Measurements from ENCODE around the gene FGF18.

The FGF18 gene

GRCh38 chr5:171432076-171432475, 12.6 kb downstream of the FGF18 start:
- H3K4me1 ChIP-seq (ENCODE audit: control insufficient read depth, insufficient read depth, low read depth, low read length) = peaks cover 2% of the 10 kb centered on the region
- DNase-seq = no peak
- no peak overlapping the region for H4K91ac ChIP-seq (ENCODE audit: low read length)
- H3K36me3 ChIP-seq (ENCODE audit: control insufficient read depth in 1 of 2, insufficient read depth in 2 of 2, low read depth in 1 of 2, low read length in 2 of 2) = peaks cover 0 to 6% of the 10 kb centered on the region in 2 experiments
- 98% methylated on average over 5 of the region's 8 CpGs for WGBS
- no peak overlapping the region for H2BK5ac ChIP-seq (ENCODE audit: low read depth, low read length, poor library complexity, severe bottlenecking)
- no peak overlapping the region for H2AFZ ChIP-seq (ENCODE audit: low read depth, low read length)
- no peak overlapping the region for H3K9ac ChIP-seq (ENCODE audit: low read length)
- H3K27me3 ChIP-seq (ENCODE audit: control insufficient read depth in 1 of 2, insufficient read depth in 1 of 2, low read length in 2 of 2) = no peaks in the 10 kb centered on the region
- H2BK120ac ChIP-seq (ENCODE audit: low read depth, low read length) = no peak overlapping the region
- no peak overlapping the region for H3K14ac ChIP-seq (ENCODE audit: low read length in 2 of 2)
- no peak overlapping the region for H2AK5ac ChIP-seq (ENCODE audit: low read length, severe bottlenecking)
- H3K18ac ChIP-seq (ENCODE audit: low read depth in 1 of 2, low read length in 2 of 2) = no peak overlapping the region
- no peak overlapping the region for H3K27ac ChIP-seq (ENCODE audit: low read length, poor library complexity, severe bottlenecking)
- H2BK12ac ChIP-seq (ENCODE audit: low read length in 2 of 2) = no peak overlapping the region
- no peaks in the 10 kb centered on the region for H3K79me1 ChIP-seq (replicated peaks; ENCODE audit: low read length, poor library complexity, severe bottlenecking)
- H3K4me2 ChIP-seq (ENCODE audit: low read length, poor library complexity, severe bottlenecking) = no peak overlapping the region
- H3K4me3 ChIP-seq (ENCODE audit: insufficient read depth in 1 of 2, low read depth in 1 of 2, low read length in 2 of 2) = no peak overlapping the region
- H4K8ac ChIP-seq (ENCODE audit: low read length) = no peak overlapping the region
- H3K9me3 ChIP-seq (ENCODE audit: control insufficient read depth, low read length) = no peaks in the 10 kb centered on the region
- no peak overlapping the region for H2BK15ac ChIP-seq (ENCODE audit: low read depth, poor library complexity, severe bottlenecking)
- no peak overlapping the region for H3K23ac ChIP-seq (ENCODE audit: low read length in 2 of 2)
- no peak overlapping the region for H3K4ac ChIP-seq (ENCODE audit: low read depth in 1 of 2, low read length in 2 of 2)

DNA sequence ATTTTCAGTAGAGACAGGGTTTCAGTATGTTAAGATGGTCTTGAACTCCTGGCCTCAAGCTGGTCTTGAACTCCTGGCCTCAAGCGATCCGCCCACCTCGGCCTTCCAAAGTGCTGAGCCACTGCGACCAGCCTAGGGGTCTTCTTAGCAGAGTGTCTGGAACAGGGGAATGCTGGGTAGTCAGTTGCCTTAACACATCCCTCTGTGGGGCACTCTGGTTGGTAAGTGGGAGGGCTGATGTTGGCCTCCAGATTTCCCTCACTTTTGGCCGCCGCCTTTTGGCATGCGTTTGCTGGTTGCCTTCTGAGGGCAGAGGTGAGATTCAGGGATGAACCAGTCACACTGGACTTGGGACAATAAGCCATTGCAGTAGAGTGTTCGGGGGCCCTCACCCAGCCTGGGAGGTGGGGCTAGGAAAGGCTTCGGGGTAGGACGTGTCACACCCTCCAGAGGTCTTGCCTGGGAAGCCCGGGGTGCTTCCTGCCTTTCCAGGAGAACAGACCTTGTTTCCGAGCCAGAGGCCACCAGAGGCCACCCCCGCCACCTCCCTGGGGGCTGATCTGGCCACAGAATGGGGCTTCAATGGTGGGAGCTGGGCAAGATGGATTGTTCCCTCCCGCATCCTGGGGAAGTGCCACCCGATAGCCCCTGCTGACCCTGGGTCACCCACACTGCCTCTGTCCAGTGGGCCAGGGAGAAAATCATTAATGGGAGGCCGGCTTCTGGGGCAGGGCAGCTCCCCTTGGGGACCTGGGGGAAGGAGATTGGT, 13.3 kb downstream of the FGF18 start:
- Histone ChIP-seq H3K27ac (ENCODE audit: low read length, poor library complexity, severe bottlenecking) (no peak overlapping the region), H3K9me3 (ENCODE audit: control insufficient read depth, low read length) (no peaks in the 10 kb centered on the region)

GRCh38 chr5:171433352-171433698, 13.9 kb downstream of the FGF18 start:
- peaks cover 0 to 6% of the 10 kb centered on the region in 2 experiments for H3K36me3 ChIP-seq (ENCODE audit: control insufficient read depth in 1 of 2, insufficient read depth in 2 of 2, low read depth in 1 of 2, low read length in 2 of 2)
- H3K4me3 ChIP-seq (ENCODE audit: insufficient read depth in 1 of 2, low read depth in 1 of 2, low read length in 2 of 2) = no peak overlapping the region
- DNase-seq = no peak
- no peak overlapping the region for H3K18ac ChIP-seq (ENCODE audit: low read depth in 1 of 2, low read length in 2 of 2)
- no peaks in the 10 kb centered on the region for H3K79me1 ChIP-seq (replicated peaks; ENCODE audit: low read length, poor library complexity, severe bottlenecking)
- no peak overlapping the region for H3K4me2 ChIP-seq (ENCODE audit: low read length, poor library complexity, severe bottlenecking)
- H2BK5ac ChIP-seq (ENCODE audit: low read depth, low read length, poor library complexity, severe bottlenecking) = no peak overlapping the region
- no peak overlapping the region for H2AK5ac ChIP-seq (ENCODE audit: low read length, severe bottlenecking)
- H3K27ac ChIP-seq (ENCODE audit: low read length, poor library complexity, severe bottlenecking) = no peak overlapping the region
- H3K4ac ChIP-seq (ENCODE audit: low read depth in 1 of 2, low read length in 2 of 2) = no peak overlapping the region
- H2AFZ ChIP-seq (ENCODE audit: low read depth, low read length) = no peak overlapping the region
- H3K23ac ChIP-seq (ENCODE audit: low read length in 2 of 2) = no peak overlapping the region
- H2BK12ac ChIP-seq (ENCODE audit: low read length in 2 of 2) = no peak overlapping the region
- H3K4me1 ChIP-seq (ENCODE audit: control insufficient read depth, insufficient read depth, low read depth, low read length) = peaks cover 2% of the 10 kb centered on the region
- H3K9me3 ChIP-seq (ENCODE audit: control insufficient read depth, low read length) = no peaks in the 10 kb centered on the region
- no peak overlapping the region for H4K91ac ChIP-seq (ENCODE audit: low read length)
- no peaks in the 10 kb centered on the region for H3K27me3 ChIP-seq (ENCODE audit: control insufficient read depth in 1 of 2, insufficient read depth in 1 of 2, low read length in 2 of 2)
- 45% methylated on average over 6 of the region's 6 CpGs for WGBS
- H2BK15ac ChIP-seq (ENCODE audit: low read depth, poor library complexity, severe bottlenecking) = no peak overlapping the region
- no peak overlapping the region for H3K14ac ChIP-seq (ENCODE audit: low read length in 2 of 2)
- H2BK120ac ChIP-seq (ENCODE audit: low read depth, low read length) = no peak overlapping the region
- no peak overlapping the region for H4K8ac ChIP-seq (ENCODE audit: low read length)
- no peak overlapping the region for H3K9ac ChIP-seq (ENCODE audit: low read length)

More for the DNA sequence above, 13.3 kb downstream of the FGF18 start:
- Histone ChIP-seq H3K4ac (ENCODE audit: low read depth in 1 of 2, low read length in 2 of 2) (no peak overlapping the region), H2BK5ac (ENCODE audit: low read depth, low read length, poor library complexity, severe bottlenecking) (no peak overlapping the region), H3K23ac (ENCODE audit: low read length in 2 of 2) (no peak overlapping the region), H3K14ac (ENCODE audit: low read length in 2 of 2) (no peak overlapping the region), H3K36me3 (ENCODE audit: control insufficient read depth in 1 of 2, insufficient read depth in 2 of 2, low read depth in 1 of 2, low read length in 2 of 2) (peaks cover 0 to 6% of the 10 kb centered on the region in 2 experiments), H3K9ac (ENCODE audit: low read length) (no peak overlapping the region), H2AK5ac (ENCODE audit: low read length, severe bottlenecking) (no peak overlapping the region), H3K79me1 (replicated peaks; ENCODE audit: low read length, poor library complexity, severe bottlenecking) (no peaks in the 10 kb centered on the region), H3K18ac (ENCODE audit: low read depth in 1 of 2, low read length in 2 of 2) (no peak overlapping the region), H3K4me3 (ENCODE audit: insufficient read depth in 1 of 2, low read depth in 1 of 2, low read length in 2 of 2) (no peak overlapping the region), H3K4me1 (ENCODE audit: control insufficient read depth, insufficient read depth, low read depth, low read length) (peaks cover 2% of the 10 kb centered on the region), H3K4me2 (ENCODE audit: low read length, poor library complexity, severe bottlenecking) (no peak overlapping the region), H3K27me3 (ENCODE audit: control insufficient read depth in 1 of 2, insufficient read depth in 1 of 2, low read length in 2 of 2) (no peaks in the 10 kb centered on the region), H2BK120ac (ENCODE audit: low read depth, low read length) (no peak overlapping the region), H2BK15ac (ENCODE audit: low read depth, poor library complexity, severe bottlenecking) (no peak overlapping the region), H4K8ac (ENCODE audit: low read length) (no peak overlapping the region), H4K91ac (ENCODE audit: low read length) (no peak overlapping the region), H2AFZ (ENCODE audit: low read depth, low read length) (no peak overlapping the region), H2BK12ac (ENCODE audit: low read length in 2 of 2) (no peak overlapping the region)
- WGBS = 81% methylated on average over 16 of the region's 16 CpGs
- DNase-seq = no peak

GRCh38 chr5:171433982-171434676, 14.7 kb downstream of the FGF18 start:
- 92% methylated on average over 5 of the region's 5 CpGs for WGBS
- H2BK120ac ChIP-seq (ENCODE audit: low read depth, low read length) = no peak overlapping the region
- no peak overlapping the region for H3K4ac ChIP-seq (ENCODE audit: low read depth in 1 of 2, low read length in 2 of 2)

More at GRCh38 chr5:171433982-171434676, 14.7 kb downstream of the FGF18 start:
- no peak overlapping the region for H2BK12ac ChIP-seq (ENCODE audit: low read length in 2 of 2)
- peaks cover 0 to 6% of the 10 kb centered on the region in 2 experiments for H3K36me3 ChIP-seq (ENCODE audit: control insufficient read depth in 1 of 2, insufficient read depth in 2 of 2, low read depth in 1 of 2, low read length in 2 of 2)
- DNase-seq = no peak
- no peaks in the 10 kb centered on the region for H3K79me1 ChIP-seq (replicated peaks; ENCODE audit: low read length, poor library complexity, severe bottlenecking)
- no peak overlapping the region for H3K23ac ChIP-seq (ENCODE audit: low read length in 2 of 2)
- no peaks in the 10 kb centered on the region for H3K27me3 ChIP-seq (ENCODE audit: control insufficient read depth in 1 of 2, insufficient read depth in 1 of 2, low read length in 2 of 2)
- no peak overlapping the region for H2BK5ac ChIP-seq (ENCODE audit: low read depth, low read length, poor library complexity, severe bottlenecking)
- H4K8ac ChIP-seq (ENCODE audit: low read length) = no peak overlapping the region
- H4K91ac ChIP-seq (ENCODE audit: low read length) = no peak overlapping the region
- no peak overlapping the region for H3K9ac ChIP-seq (ENCODE audit: low read length)
- H3K4me3 ChIP-seq (ENCODE audit: insufficient read depth in 1 of 2, low read depth in 1 of 2, low read length in 2 of 2) = no peak overlapping the region
- no peak overlapping the region for H2BK15ac ChIP-seq (ENCODE audit: low read depth, poor library complexity, severe bottlenecking)
- H2AK5ac ChIP-seq (ENCODE audit: low read length, severe bottlenecking) = no peak overlapping the region
- H2AFZ ChIP-seq (ENCODE audit: low read depth, low read length) = no peak overlapping the region
- H3K14ac ChIP-seq (ENCODE audit: low read length in 2 of 2) = no peak overlapping the region
- no peak overlapping the region for H3K18ac ChIP-seq (ENCODE audit: low read depth in 1 of 2, low read length in 2 of 2)
- H3K4me1 ChIP-seq (ENCODE audit: control insufficient read depth, insufficient read depth, low read depth, low read length) = peaks cover 2% of the 10 kb centered on the region
- H3K4me2 ChIP-seq (ENCODE audit: low read length, poor library complexity, severe bottlenecking) = no peak overlapping the region
- H3K27ac ChIP-seq (ENCODE audit: low read length, poor library complexity, severe bottlenecking) = no peak overlapping the region
- H3K9me3 ChIP-seq (ENCODE audit: control insufficient read depth, low read length) = no peaks in the 10 kb centered on the region

All from mesenchymal stem cell (in vitro differentiated cells and primary cell).